ENCODE results near the gene NAA10. TPM values are rescaled to one million over a fixed set of nuclear protein-coding genes. Genes with fewer than 3 reads are reported as not detected.

NAA10 gene
- total and polyA plus RNA-seq, 4 donors: 70.2 to 287 (median 84.5) TPM

- peak overlapping the region in 1 of 2 donors; percentile 59 for H3K27ac ChIP-seq (ENCODE audit: low read depth in 1 of 2, low read length in 2 of 2)
- peaks cover 0 to 2% of the 10 kb centered on the region in 2 donors for H3K4me1 ChIP-seq (ENCODE audit: control insufficient read depth in 1 of 2, insufficient read depth in 2 of 2, low read length in 2 of 2)
- intact Hi-C loops (cut with DNase I): no loop called here
- no peaks in the 10 kb centered on the region for H3K9me3 ChIP-seq (ENCODE audit: control insufficient read depth, low read length)
- peak in 1 of 2 donors; percentile 57 for DNase-seq
- no peaks in the 10 kb centered on the region for H3K27me3 ChIP-seq (ENCODE audit: control insufficient read depth in 1 of 2, insufficient read depth in 2 of 2, low read length in 1 of 2)
- 3 to 39% methylated on average over 12 of the region's 12 CpGs for WGBS, 2 donors
- no peaks in the 10 kb centered on the region for H3K36me3 ChIP-seq (ENCODE audit: control insufficient read depth in 1 of 2, insufficient read depth in 2 of 2, low read length in 1 of 2)
- ATAC-seq (ENCODE audit: low FRiP score): no peak
- no peak overlapping the region for H3K4me3 ChIP-seq (ENCODE audit: low read length in 2 of 2)
These were observed 33.9 kb upstream of the NAA10 start for GRCh38 chrX:153968754-153969124.

GRCh38 chrX:153968255-153968654 is 33.4 kb upstream of the NAA10 start:
- intact Hi-C loops (cut with DNase I): no loop called here
- Histone ChIP-seq H3K4me3 (ENCODE audit: low read length in 2 of 2) (no peak overlapping the region), H3K27ac (ENCODE audit: low read depth in 1 of 2, low read length in 2 of 2) (no peak overlapping the region), H3K36me3 (ENCODE audit: control insufficient read depth in 1 of 2, insufficient read depth in 2 of 2, low read length in 1 of 2) (no peaks in the 10 kb centered on the region), H3K27me3 (ENCODE audit: control insufficient read depth in 1 of 2, insufficient read depth in 2 of 2, low read length in 1 of 2) (no peaks in the 10 kb centered on the region), H3K4me1 (ENCODE audit: control insufficient read depth in 1 of 2, insufficient read depth in 2 of 2, low read length in 2 of 2) (no peaks in the 10 kb centered on the region), H3K9me3 (ENCODE audit: control insufficient read depth, low read length) (no peaks in the 10 kb centered on the region)
- WGBS, 2 donors: 31 to 63% methylated on average over 9 of the region's 9 CpGs
- DNase-seq (no peak), ATAC-seq (ENCODE audit: low FRiP score) (no peak)

GRCh38 chrX:153967536-153968224 is 32.8 kb upstream of the NAA10 start:
- Histone ChIP-seq H3K36me3 (ENCODE audit: control insufficient read depth in 1 of 2, insufficient read depth in 2 of 2, low read length in 1 of 2) (no peaks in the 10 kb centered on the region), H3K27ac (ENCODE audit: low read depth in 1 of 2, low read length in 2 of 2) (peak overlapping the region in 1 of 2 donors; percentile 26), H3K4me3 (ENCODE audit: low read length in 2 of 2) (no peak overlapping the region), H3K4me1 (ENCODE audit: control insufficient read depth in 1 of 2, insufficient read depth in 2 of 2, low read length in 2 of 2) (no peaks in the 10 kb centered on the region), H3K27me3 (ENCODE audit: control insufficient read depth in 1 of 2, insufficient read depth in 2 of 2, low read length in 1 of 2) (no peaks in the 10 kb centered on the region), H3K9me3 (ENCODE audit: control insufficient read depth, low read length) (no peaks in the 10 kb centered on the region)
- intact Hi-C loops (cut with DNase I): no loop called here
- DNase-seq: peak; percentile 48 to 64
- no peak for ATAC-seq (ENCODE audit: low FRiP score)
- 63 to 73% methylated on average over 16 of the region's 16 CpGs for WGBS, 2 donors

GRCh38 chrX:153966841-153967535 is 32.2 kb upstream of the NAA10 start:
- peak in 1 of 2 donors; percentile 44 for DNase-seq
- no peak for ATAC-seq (ENCODE audit: low FRiP score)
- WGBS, 2 donors: 67 to 74% methylated on average over 14 of the region's 14 CpGs
- H3K27ac ChIP-seq (ENCODE audit: low read depth in 1 of 2, low read length in 2 of 2): peak overlapping the region in 1 of 2 donors; percentile 26
- H3K4me1 ChIP-seq (ENCODE audit: control insufficient read depth in 1 of 2, insufficient read depth in 2 of 2, low read length in 2 of 2): no peaks in the 10 kb centered on the region
- no peaks in the 10 kb centered on the region for H3K27me3 ChIP-seq (ENCODE audit: control insufficient read depth in 1 of 2, insufficient read depth in 2 of 2, low read length in 1 of 2)
- H3K36me3 ChIP-seq (ENCODE audit: control insufficient read depth in 1 of 2, insufficient read depth in 2 of 2, low read length in 1 of 2): no peaks in the 10 kb centered on the region
- intact Hi-C loops (cut with DNase I): no loop called here
- H3K4me3 ChIP-seq (ENCODE audit: low read length in 2 of 2): no peak overlapping the region
- no peaks in the 10 kb centered on the region for H3K9me3 ChIP-seq (ENCODE audit: control insufficient read depth, low read length)

GRCh38 chrX:153966283-153966688 is 31.4 kb upstream of the NAA10 start:
- Histone ChIP-seq H3K27ac (ENCODE audit: low read depth in 1 of 2, low read length in 2 of 2) (no peak overlapping the region), H3K27me3 (ENCODE audit: control insufficient read depth in 1 of 2, insufficient read depth in 2 of 2, low read length in 1 of 2) (no peaks in the 10 kb centered on the region), H3K9me3 (ENCODE audit: control insufficient read depth, low read length) (no peaks in the 10 kb centered on the region), H3K36me3 (ENCODE audit: control insufficient read depth in 1 of 2, insufficient read depth in 2 of 2, low read length in 1 of 2) (no peaks in the 10 kb centered on the region), H3K4me3 (ENCODE audit: low read length in 2 of 2) (no peak overlapping the region), H3K4me1 (ENCODE audit: control insufficient read depth in 1 of 2, insufficient read depth in 2 of 2, low read length in 2 of 2) (no peaks in the 10 kb centered on the region)
- ATAC-seq (ENCODE audit: low FRiP score): no peak
- peak; percentile 53 to 77 for DNase-seq
- 20 to 56% methylated on average over 15 of the region's 15 CpGs for whole genome bisulfite sequencing, 2 donors
- intact Hi-C loops (cut with DNase I): no loop called here

- Histone ChIP-seq H3K36me3 (ENCODE audit: control insufficient read depth in 1 of 2, insufficient read depth in 2 of 2, low read length in 1 of 2) (no peaks in the 10 kb centered on the region), H3K4me3 (ENCODE audit: low read length in 2 of 2) (no peak overlapping the region), H3K4me1 (ENCODE audit: control insufficient read depth in 1 of 2, insufficient read depth in 2 of 2, low read length in 2 of 2) (no peaks in the 10 kb centered on the region), H3K27me3 (ENCODE audit: control insufficient read depth in 1 of 2, insufficient read depth in 2 of 2, low read length in 1 of 2) (no peaks in the 10 kb centered on the region), H3K9me3 (ENCODE audit: control insufficient read depth, low read length) (no peaks in the 10 kb centered on the region), H3K27ac (ENCODE audit: low read depth in 1 of 2, low read length in 2 of 2) (no peak overlapping the region)
- no peak for ATAC-seq (ENCODE audit: low FRiP score)
- intact Hi-C loops (cut with DNase I): no loop called here
- peak in 1 of 2 donors; percentile 57 for DNase-seq
- 82 to 86% methylated on average over 5 of the region's 5 CpGs for WGBS, 2 donors
These were observed 30.6 kb upstream of the NAA10 start for GRCh38 chrX:153965406-153965805.

- no peak for ATAC-seq (ENCODE audit: low FRiP score)
- intact Hi-C loops (cut with DNase I): no loop called here
- WGBS, 2 donors: 87 to 91% methylated on average over 14 of the region's 14 CpGs
- Histone ChIP-seq H3K4me3 (ENCODE audit: low read length in 2 of 2) (no peak overlapping the region), H3K27me3 (ENCODE audit: control insufficient read depth in 1 of 2, insufficient read depth in 2 of 2, low read length in 1 of 2) (no peaks in the 10 kb centered on the region), H3K36me3 (ENCODE audit: control insufficient read depth in 1 of 2, insufficient read depth in 2 of 2, low read length in 1 of 2) (no peaks in the 10 kb centered on the region), H3K9me3 (ENCODE audit: control insufficient read depth, low read length) (no peaks in the 10 kb centered on the region), H3K27ac (ENCODE audit: low read depth in 1 of 2, low read length in 2 of 2) (no peak overlapping the region), H3K4me1 (ENCODE audit: control insufficient read depth in 1 of 2, insufficient read depth in 2 of 2, low read length in 2 of 2) (no peaks in the 10 kb centered on the region)
- DNase-seq: peak in 1 of 2 donors; percentile 64
These were observed 29.3 kb upstream of the NAA10 start for GRCh38 chrX:153964105-153964504.

- ATAC-seq (ENCODE audit: low FRiP score): no peak
- H3K9me3 ChIP-seq (ENCODE audit: control insufficient read depth, low read length): no peaks in the 10 kb centered on the region
- no peaks in the 10 kb centered on the region for H3K27me3 ChIP-seq (ENCODE audit: control insufficient read depth in 1 of 2, insufficient read depth in 2 of 2, low read length in 1 of 2)
- no peak overlapping the region for H3K27ac ChIP-seq (ENCODE audit: low read depth in 1 of 2, low read length in 2 of 2)
- peaks cover 0 to 2% of the 10 kb centered on the region in 2 donors for H3K36me3 ChIP-seq (ENCODE audit: control insufficient read depth in 1 of 2, insufficient read depth in 2 of 2, low read length in 1 of 2)
- H3K4me1 ChIP-seq (ENCODE audit: control insufficient read depth in 1 of 2, insufficient read depth in 2 of 2, low read length in 2 of 2): no peaks in the 10 kb centered on the region
- intact Hi-C loops (cut with DNase I): no loop called here
- H3K4me3 ChIP-seq (ENCODE audit: low read length in 2 of 2): no peak overlapping the region
- DNase-seq: peak in 1 of 2 donors; percentile 67
- 82 to 85% methylated on average over 12 of the region's 12 CpGs for WGBS, 2 donors
These were observed 28.7 kb upstream of the NAA10 start for GRCh38 chrX:153963546-153963945.

GRCh38 chrX:153961292-153961691 is 26.5 kb upstream of the NAA10 start:
- H3K4me3 ChIP-seq (ENCODE audit: low read length in 2 of 2): no peak overlapping the region
- no peaks in the 10 kb centered on the region for H3K9me3 ChIP-seq (ENCODE audit: control insufficient read depth, low read length)
- 87 to 89% methylated on average over 11 of the region's 11 CpGs for WGBS, 2 donors
- DNase-seq (no peak), ATAC-seq (ENCODE audit: low FRiP score) (no peak)
- H3K36me3 ChIP-seq (ENCODE audit: control insufficient read depth in 1 of 2, insufficient read depth in 2 of 2, low read length in 1 of 2): peaks cover 0 to 4% of the 10 kb centered on the region in 2 donors
- intact Hi-C loops (cut with DNase I): no loop called here
- no peaks in the 10 kb centered on the region for H3K27me3 ChIP-seq (ENCODE audit: control insufficient read depth in 1 of 2, insufficient read depth in 2 of 2, low read length in 1 of 2)
- no peak overlapping the region for H3K27ac ChIP-seq (ENCODE audit: low read depth in 1 of 2, low read length in 2 of 2)
- H3K4me1 ChIP-seq (ENCODE audit: control insufficient read depth in 1 of 2, insufficient read depth in 2 of 2, low read length in 2 of 2): no peaks in the 10 kb centered on the region
